Middle frontal gyrus (tissue), 1 donor: ENCODE results near the gene IDNK.

Experiments used
- DNase-seq: peaks from one replicate; pipeline ENCODE4 v3.0.0-alpha.2; 2015; ENCODE audit warnings: low spot score; ENCODE audit errors: extremely low spot score

The IDNK gene

GRCh38 chr9:83691492-83691891 is 68.5 kb downstream of the IDNK start:
- no peak for DNase-seq
